ENCODE measurements around the gene CDC27.

Gene CDC27

DNA sequence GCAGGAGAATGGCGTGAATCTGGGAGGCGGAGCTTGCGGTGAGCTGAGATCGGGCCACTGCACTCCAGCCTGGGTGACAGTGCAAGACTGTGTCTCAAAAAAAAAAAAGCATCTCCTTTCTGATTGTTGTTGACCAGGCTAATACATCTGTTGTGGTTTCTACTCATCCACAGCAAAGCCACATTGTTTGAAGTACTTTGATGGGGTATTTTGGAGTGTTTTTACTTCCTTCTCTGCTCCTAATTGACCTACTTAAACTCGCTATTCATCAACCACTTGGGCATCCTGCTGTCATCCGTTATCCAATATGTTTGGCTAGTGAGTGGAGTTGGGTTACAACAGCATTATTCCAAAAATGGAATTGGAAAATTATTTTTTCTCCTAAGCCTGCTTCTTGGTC lies 3.5 kb upstream of the CDC27 start:
- Histone ChIP-seq H3K79me2 (ENCODE audit: low read length) (peaks cover 15% of the 10 kb centered on the region), H3K27me3 (ENCODE audit: low read depth, low read length) (no peaks in the 10 kb centered on the region), H3K4me2 (ENCODE audit: low read length) (no peak overlapping the region), H3K9ac (ENCODE audit: low read length) (no peak overlapping the region), H3K9me3 (ENCODE audit: insufficient read depth, low read length) (no peaks in the 10 kb centered on the region), H4K20me1 (ENCODE audit: insufficient read depth, low read length) (peaks cover 5% of the 10 kb centered on the region), H2AFZ (ENCODE audit: low read depth, low read length) (no peak overlapping the region), H3K4me1 (ENCODE audit: low read length) (peaks cover 8% of the 10 kb centered on the region; the same call in 1 of the 2 replicates), H3K36me3 (replicated peaks; ENCODE audit: low read depth, low read length) (no peaks in the 10 kb centered on the region), H3K27ac (ENCODE audit: low read length) (no peak overlapping the region), H3K4me3 (ENCODE audit: low read length) (no peak overlapping the region)
- no peak for TF ChIP-seq CTCF (IDR thresholded peaks at IDR 0.05; ENCODE audit: low read depth, low read length)
- no peak for TF ChIP-seq EZH2phosphoT487 (IDR thresholded peaks at IDR 0.05; ENCODE audit: low read depth)

DNA sequence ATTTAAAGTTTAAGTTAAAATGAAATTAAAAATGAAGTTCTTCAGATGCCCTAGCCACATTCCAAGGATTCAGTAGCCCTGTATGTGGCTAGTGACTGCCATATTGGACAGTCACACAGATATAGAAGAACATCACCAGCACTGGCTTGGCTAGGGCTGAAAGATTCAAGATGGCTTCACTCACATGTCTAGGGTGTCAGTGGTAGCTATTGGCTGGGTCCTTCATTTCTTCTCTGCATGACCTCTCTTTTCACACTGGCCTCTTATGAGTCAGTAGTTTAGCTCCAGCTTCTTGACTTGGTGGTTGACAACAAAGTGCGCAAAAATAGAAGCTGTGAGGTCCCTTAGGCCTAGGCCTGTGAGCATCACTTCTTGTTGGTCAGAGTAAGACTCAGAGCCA lies 1.7 kb upstream of the CDC27 start:
- no peak overlapping the region for H3K4me2 ChIP-seq (ENCODE audit: low read length)
- H3K27ac ChIP-seq (ENCODE audit: low read length), result no peak overlapping the region
- H3K4me1 ChIP-seq (ENCODE audit: low read length), result peaks cover 8% of the 10 kb centered on the region; the same call in 1 of the 2 replicates
- H3K27me3 ChIP-seq (ENCODE audit: low read depth, low read length), result no peaks in the 10 kb centered on the region
- TF ChIP-seq EZH2phosphoT487 (IDR thresholded peaks at IDR 0.05; ENCODE audit: low read depth) (no peak), CTCF (IDR thresholded peaks at IDR 0.05; ENCODE audit: low read depth, low read length) (no peak)
- H3K4me3 ChIP-seq (ENCODE audit: low read length), result no peak overlapping the region
- H3K79me2 ChIP-seq (ENCODE audit: low read length), result peaks cover 33% of the 10 kb centered on the region
- peaks cover 2% of the 10 kb centered on the region for H3K36me3 ChIP-seq (replicated peaks; ENCODE audit: low read depth, low read length)
- H2AFZ ChIP-seq (ENCODE audit: low read depth, low read length), result no peak overlapping the region
- no peaks in the 10 kb centered on the region for H3K9me3 ChIP-seq (ENCODE audit: insufficient read depth, low read length)
- H3K9ac ChIP-seq (ENCODE audit: low read length), result no peak overlapping the region
- H4K20me1 ChIP-seq (ENCODE audit: insufficient read depth, low read length), result peaks cover 19% of the 10 kb centered on the region

DNA sequence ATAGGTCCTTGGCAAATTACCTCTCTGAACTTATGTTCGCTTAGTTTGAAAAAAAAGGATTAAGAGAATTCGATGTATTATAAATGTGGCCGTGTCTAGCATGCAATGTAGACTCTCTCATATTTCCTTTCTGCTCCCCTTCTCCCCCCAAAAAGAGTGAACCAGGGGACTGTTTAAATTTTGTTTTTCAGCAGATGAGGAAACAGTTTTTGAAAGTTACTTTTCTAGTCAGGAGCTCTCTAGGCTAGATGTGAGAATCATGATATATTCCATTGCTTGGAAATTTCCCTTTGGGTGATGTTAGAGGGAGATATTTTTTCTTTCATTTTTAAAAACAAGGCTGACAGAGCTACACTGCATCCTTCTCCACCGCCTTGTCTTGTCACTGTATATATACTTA lies 1.1 kb upstream of the CDC27 start:
- no peak overlapping the region for H3K4me3 ChIP-seq (ENCODE audit: low read length)
- TF ChIP-seq CTCF (IDR thresholded peaks at IDR 0.05; ENCODE audit: low read depth, low read length) (no peak), EZH2phosphoT487 (IDR thresholded peaks at IDR 0.05; ENCODE audit: low read depth) (no peak)
- no peak overlapping the region for H2AFZ ChIP-seq (ENCODE audit: low read depth, low read length)
- peaks cover 20% of the 10 kb centered on the region for H4K20me1 ChIP-seq (ENCODE audit: insufficient read depth, low read length)
- H3K9ac ChIP-seq (ENCODE audit: low read length), result no peak overlapping the region
- H3K4me1 ChIP-seq (ENCODE audit: low read length), result peaks cover 8% of the 10 kb centered on the region; the same call in 1 of the 2 replicates
- H3K79me2 ChIP-seq (ENCODE audit: low read length), result peaks cover 38% of the 10 kb centered on the region
- H3K36me3 ChIP-seq (replicated peaks; ENCODE audit: low read depth, low read length), result peaks cover 2% of the 10 kb centered on the region
- H3K27me3 ChIP-seq (ENCODE audit: low read depth, low read length), result no peaks in the 10 kb centered on the region
- no peak overlapping the region for H3K4me2 ChIP-seq (ENCODE audit: low read length)
- H3K9me3 ChIP-seq (ENCODE audit: insufficient read depth, low read length), result no peaks in the 10 kb centered on the region
- H3K27ac ChIP-seq (ENCODE audit: low read length), result no peak overlapping the region

DNA sequence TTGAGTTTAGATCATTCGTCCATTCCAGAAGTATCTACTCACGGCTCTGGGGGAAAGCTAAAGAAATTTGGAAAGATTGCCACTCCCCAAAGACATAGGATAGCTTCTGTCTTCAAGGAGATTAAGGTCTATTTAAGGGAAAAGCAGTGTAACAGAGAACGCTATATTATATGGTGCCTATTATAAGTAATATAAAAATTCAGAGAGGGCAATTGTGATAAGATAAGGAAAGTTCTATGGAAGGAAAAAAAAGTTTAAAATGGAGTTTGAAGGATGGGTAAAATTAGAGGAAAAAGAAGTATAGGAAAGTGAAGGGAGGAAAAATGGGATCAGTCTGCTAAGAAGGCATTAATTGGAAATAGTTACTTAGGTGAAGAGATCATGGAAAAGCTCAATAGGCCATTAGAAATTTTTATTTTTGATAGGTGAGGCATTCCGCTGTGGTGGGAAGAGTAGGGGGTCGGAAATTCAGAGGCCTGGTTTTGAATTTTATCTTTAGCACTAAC lies 690 bp upstream of the CDC27 start:
- no peak for TF ChIP-seq CTCF (IDR thresholded peaks at IDR 0.05; ENCODE audit: low read depth, low read length)
- no peak for TF ChIP-seq EZH2phosphoT487 (IDR thresholded peaks at IDR 0.05; ENCODE audit: low read depth)
- H3K36me3 ChIP-seq (replicated peaks; ENCODE audit: low read depth, low read length), result peaks cover 2% of the 10 kb centered on the region
- peak overlapping the region; percentile 74 for H3K9ac ChIP-seq (ENCODE audit: low read length)
- H3K4me1 ChIP-seq (ENCODE audit: low read length), result peaks cover 8% of the 10 kb centered on the region; the same call in 1 of the 2 replicates
- no peaks in the 10 kb centered on the region for H3K9me3 ChIP-seq (ENCODE audit: insufficient read depth, low read length)
- no peaks in the 10 kb centered on the region for H3K27me3 ChIP-seq (ENCODE audit: low read depth, low read length)
- H4K20me1 ChIP-seq (ENCODE audit: insufficient read depth, low read length), result peaks cover 21% of the 10 kb centered on the region
- peaks cover 43% of the 10 kb centered on the region for H3K79me2 ChIP-seq (ENCODE audit: low read length)
- H3K4me3 ChIP-seq (ENCODE audit: low read length), result peak overlapping the region; percentile 79
- peak overlapping the region; percentile 78 for H3K4me2 ChIP-seq (ENCODE audit: low read length)
- H2AFZ ChIP-seq (ENCODE audit: low read depth, low read length), result peak overlapping the region; percentile 89; the same call in 1 of the 2 replicates
- H3K27ac ChIP-seq (ENCODE audit: low read length), result no peak overlapping the region

Data from OCI-LY3 (cell line).